Measurements from ENCODE around the gene PSMB1.
"Not testable (repeated sequence)": the region's sequence is repeated elsewhere in the genome, so short reads cannot be mapped to it uniquely, and the experiment has no call there.

The PSMB1 gene

DNA sequence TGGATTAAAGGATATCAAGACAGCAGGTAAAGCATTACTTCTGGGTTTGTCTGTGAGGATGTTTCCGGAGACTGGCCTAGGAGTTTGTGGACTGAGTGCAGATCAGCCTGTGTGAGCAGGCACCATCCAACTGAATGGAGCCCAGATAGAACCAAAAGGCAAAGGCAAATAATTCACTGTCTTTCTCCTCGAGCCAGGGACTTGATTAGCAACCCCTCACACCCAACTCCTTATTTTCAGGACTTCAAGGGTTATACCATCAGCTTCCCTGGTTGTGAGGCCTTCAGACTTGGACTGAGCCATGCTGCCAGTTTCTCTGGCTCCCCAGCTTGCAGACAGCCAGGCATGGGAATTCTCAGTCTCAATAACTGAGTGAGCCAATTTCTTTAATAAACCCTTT lies 19.3 kb downstream of the PSMB1 start:
- no peak for DNase-seq

- no peak for DNase-seq
These were observed 20.1 kb downstream of the PSMB1 start for GRCh38 chr6:170532867-170533488.

GRCh38 chr6:170529839-170530469 lies 23.2 kb downstream of the PSMB1 start:
- peak; percentile 69 for DNase-seq

GRCh38 chr6:170527995-170528394 lies 25.1 kb downstream of the PSMB1 start:
- not testable (repeated sequence) for DNase-seq

DNA sequence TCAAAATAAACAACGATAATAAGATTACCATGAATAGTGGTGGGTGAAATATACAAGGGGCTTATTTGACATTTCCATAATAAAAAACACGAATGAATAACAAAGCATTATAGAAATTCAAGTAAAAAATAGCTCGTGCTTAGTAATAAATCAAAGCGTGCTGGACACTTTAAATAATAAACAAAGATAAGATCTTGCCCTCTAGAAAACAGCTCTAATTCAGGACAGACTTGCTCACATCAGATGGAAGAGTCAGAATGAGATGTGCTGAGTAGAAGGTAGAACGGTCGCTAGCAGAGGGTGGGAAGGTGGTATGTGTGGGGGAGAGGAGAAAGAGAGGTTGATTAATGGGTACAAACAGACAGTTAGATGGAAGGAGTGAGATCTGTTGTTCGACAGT lies 27.3 kb downstream of the PSMB1 start:
- no peak for DNase-seq

DNA sequence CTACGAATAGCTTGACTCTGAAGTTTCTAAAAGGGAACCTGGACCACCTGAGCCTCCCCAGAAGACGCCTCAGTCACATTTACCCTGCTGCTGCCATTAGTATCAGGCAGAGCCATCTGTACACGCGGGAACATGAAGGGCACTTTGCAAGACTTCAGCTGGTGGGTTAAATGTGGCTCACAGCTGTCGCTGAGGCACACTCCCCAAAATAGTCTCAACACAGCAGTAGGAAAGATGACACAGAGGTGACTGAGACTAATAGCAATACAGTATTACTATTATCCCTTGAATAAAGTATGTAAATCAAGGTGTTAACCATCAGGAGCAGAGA lies 29.0 kb downstream of the PSMB1 start:
- no peak for DNase-seq

- no peak for DNase-seq
These were observed 29.6 kb downstream of the PSMB1 start for GRCh38 chr6:170523256-170524171.

GRCh38 chr6:170522565-170523183 lies 30.4 kb downstream of the PSMB1 start:
- no peak for DNase-seq

DNA sequence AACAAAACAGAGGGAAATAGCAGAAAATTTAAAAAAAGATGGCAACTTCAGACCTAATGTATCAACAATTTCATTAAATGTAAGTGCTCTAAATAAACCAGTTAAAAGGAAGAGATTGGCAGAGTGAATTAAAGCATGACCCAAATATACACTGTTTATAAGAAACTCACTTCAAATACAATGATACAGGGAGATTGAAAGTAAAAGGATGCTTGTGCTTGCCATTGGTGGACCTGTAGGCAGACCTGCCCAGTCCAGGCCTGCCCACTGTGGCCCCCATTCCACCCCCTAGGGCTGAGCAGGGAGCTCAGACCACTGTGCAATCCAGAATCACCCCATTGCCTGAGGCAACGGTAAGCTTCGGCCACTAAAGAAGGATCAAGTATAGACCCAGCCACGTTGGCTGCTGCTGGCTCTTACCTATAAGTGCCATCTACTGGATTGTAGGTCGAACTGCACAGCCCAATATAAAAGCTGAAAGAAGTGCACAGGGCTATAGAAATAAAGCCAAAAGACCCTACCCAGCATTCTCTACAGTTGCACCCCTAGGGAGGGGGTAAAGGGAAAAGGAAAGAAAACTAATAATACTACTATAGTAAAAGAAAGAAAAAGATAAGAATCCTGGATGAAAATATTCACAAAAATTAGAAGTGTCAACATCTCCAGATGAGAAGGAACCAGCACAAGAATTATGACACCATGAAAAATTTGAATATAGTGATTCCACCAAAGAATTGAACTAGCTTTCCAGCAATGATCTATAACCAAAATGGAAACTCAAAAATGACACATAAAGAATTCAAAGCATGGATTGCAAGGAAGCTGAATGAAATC lies 36.1 kb downstream of the PSMB1 start:
- DNase-seq: peak; percentile 41

GRCh38 chr6:170514908-170515307 lies 38.2 kb downstream of the PSMB1 start:
- no peak for DNase-seq

DNA sequence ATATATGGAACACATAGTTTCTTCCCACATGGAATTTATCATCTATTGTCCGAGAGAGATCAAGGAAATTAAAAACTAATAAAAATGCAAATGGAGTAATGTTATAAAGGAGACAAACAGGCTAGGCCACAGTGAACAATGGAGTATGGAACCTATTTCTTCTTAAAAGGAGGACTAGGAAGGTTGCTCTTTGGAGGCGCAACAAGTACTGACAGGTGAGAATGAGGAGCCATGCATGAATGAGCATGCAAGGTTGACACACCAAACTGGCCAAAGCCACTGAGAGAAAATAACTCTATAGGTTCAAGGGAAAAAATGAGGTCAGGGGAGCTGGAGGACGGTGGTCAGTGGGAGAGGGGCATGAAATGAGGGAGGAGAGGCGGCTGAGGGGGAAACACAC lies 40.9 kb downstream of the PSMB1 start:
- no peak for DNase-seq

DNA sequence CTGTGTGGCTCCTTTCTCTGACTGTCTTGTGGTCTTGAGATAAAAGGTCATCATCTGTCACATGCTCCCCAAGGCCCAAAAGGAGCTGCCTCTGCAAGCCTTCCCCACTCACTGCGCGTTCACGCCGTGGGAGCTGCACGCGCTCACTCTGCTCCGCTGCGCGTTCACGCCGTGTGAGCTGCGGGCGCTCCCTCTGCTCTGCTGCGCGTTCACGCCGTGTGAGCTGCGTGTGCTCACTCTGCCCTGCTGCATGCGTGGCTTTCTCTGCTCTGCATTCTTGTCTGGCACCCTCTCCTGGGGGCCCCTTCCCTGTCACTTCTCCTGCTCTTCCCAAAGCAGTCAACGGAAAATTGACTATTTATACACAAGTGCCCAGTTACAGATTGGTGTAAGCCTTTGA lies 42.5 kb downstream of the PSMB1 start:
- DNase-seq: no peak

GRCh38 chr6:170509723-170510018 lies 43.4 kb downstream of the PSMB1 start:
- DNase-seq: no peak

DNA sequence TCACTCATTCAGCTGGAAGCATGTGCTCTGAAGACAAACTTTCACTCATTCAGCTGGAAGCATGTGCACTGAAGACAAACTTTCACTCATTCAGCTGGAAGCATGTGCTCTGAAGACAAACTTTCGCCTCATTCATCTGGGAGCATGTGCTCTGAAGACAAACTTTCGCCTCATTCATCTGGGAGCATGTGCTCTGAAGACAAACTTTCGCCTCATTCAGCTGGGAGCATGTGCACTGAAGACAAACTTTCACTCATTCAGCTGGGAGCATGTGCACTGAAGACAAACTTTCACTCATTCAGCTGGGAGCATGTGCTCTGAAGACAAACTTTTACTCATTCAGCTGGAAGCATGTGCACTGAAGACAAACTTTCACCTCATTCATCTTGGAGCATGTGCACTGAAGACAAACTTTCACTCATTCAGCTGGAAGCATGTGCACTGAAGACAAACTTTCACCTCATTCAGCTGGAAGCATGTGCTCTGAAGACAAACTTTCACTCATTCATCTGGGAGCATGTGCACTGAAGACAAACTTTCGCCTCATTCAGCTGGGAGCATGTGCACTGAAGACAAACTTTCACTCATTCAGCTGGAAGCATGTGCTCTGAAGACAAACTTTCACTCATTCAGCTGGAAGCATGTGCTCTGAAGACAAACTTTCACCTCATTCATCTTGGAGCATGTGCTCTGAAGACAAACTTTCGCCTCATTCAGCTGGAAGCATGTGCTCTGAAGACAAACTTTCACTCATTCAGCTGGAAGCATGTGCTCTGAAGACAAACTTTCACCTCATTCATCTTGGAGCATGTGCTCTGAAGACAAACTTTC lies 44.0 kb downstream of the PSMB1 start:
- not testable (repeated sequence) for DNase-seq

DNA sequence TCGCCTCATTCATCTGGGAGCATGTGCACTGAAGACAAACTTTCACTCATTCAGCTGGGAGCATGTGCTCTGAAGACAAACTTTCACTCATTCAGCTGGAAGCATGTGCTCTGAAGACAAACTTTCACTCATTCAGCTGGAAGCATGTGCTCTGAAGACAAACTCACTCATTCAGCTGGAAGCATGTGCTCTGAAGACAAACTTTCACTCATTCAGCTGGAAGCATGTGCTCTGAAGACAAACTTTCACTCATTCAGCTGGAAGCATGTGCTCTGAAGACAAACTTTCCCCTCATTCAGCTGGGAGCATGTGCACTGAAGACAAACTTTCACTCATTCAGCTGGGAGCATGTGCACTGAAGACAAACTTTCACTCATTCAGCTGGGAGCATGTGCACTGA lies 44.8 kb downstream of the PSMB1 start:
- not testable (repeated sequence) for DNase-seq

DNA sequence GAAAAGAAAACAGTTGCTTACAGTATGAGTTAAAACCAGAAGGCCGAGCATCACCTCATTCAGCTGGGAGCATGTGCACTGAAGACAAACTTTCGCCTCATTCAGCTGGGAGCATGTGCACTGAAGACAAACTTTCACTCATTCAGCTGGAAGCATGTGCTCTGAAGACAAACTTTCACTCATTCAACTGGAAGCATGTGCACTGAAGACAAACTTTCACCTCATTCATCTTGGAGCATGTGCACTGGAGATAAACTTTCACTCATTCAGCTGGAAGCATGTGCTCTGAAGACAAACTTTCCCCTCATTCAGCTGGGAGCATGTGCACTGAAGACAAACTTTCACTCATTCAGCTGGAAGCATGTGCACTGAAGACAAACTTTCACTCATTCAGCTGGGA lies 45.4 kb downstream of the PSMB1 start:
- not testable (repeated sequence) for DNase-seq

DNA sequence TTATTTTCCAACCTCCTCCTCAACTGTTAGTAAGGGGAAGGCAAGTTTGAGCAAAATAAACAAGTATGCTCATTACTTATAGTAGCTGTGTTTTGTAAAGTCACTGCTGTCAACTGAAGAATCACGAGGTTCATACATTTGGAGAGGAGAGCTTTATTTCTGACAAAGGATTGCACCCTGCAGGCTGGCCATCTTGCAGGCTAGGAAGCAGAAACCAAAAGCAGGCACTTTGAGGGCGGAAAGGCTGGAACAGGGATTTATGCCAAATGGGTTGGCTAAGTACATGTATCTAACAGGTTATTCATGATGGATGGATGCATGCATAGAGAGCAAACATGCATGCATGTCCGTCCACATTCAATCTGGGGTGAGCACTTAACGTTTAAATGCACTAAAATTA lies 46.7 kb downstream of the PSMB1 start:
- no peak for DNase-seq

DNA sequence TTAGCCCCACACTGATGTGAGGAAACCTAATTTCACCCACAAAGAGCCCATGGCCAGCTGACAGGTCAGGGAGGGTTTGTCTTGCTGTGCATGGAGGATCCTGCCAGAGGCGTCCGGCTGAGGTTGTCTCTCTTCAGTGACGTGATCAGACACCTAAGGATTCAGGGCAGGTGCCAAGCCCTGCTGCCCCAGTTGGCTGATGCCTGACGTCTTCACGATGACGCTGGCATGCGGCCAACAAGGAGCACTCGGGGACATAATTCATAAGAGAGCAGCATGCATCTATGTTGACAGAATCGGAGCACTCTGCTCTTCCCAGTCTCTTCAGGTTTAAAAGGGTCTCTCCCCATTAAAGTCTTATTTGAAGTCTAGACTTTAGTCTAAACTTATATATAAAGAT lies 47.8 kb downstream of the PSMB1 start:
- no peak for DNase-seq

DNA sequence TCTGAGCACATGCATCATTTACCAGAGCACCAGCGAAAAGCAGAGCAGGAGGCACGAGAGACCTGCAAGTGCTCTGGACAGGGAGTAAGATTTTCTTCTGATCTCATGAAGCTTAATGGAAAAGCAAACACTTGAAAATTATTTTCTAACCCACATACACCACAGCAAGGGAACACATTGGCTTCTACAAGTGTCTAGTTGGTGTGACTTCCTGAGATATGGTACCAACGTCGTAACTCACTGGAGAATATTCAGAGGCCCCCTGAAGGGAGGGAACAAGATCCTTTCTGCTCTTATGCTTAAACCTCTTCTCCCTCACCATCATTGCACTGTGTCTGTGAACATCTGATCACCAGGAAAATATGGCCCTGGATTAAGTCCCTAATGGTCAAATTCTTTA lies 48.6 kb downstream of the PSMB1 start:
- no peak for DNase-seq

- DNase-seq: no peak
These were observed 49.7 kb downstream of the PSMB1 start for GRCh38 chr6:170503414-170503761.

- DNase-seq: not testable (repeated sequence)
These were observed 50.2 kb downstream of the PSMB1 start for GRCh38 chr6:170502733-170503413.
